ENCODE data around the gene FAM20A. TPM values are rescaled to one million over a fixed set of nuclear protein-coding genes. Genes with fewer than 3 reads are reported as not detected.
A peak's percentile ranks its signal among the peaks of the same experiment; 100 is the strongest.
"Not testable (repeated sequence)": the region's sequence is repeated elsewhere in the genome, so short reads cannot be mapped to it uniquely, and the experiment has no call there.

FAM20A gene
- total RNA-seq, 1 donor: 63.3 TPM

GRCh38 chr17:68584581-68585303 is 16.4 kb downstream of the FAM20A start:
- H3K36me3 ChIP-seq (ENCODE audit: insufficient read depth, low read length): peaks cover 21% of the 10 kb centered on the region
- no peak for TF ChIP-seq CTCF (IDR thresholded peaks at IDR 0.05; ENCODE audit: extremely low read depth, low read depth, low read length)
- H3K27ac ChIP-seq (ENCODE audit: low read depth, low read length): no peak overlapping the region
- no peak for DNase-seq (ENCODE audit: insufficient read length, low spot score, missing footprints)
- H3K4me3 ChIP-seq (ENCODE audit: insufficient read depth, low read length): no peak overlapping the region
- peaks cover 3% of the 10 kb centered on the region for H3K79me2 ChIP-seq (ENCODE audit: insufficient read depth, low read length)
- H3K9me3 ChIP-seq (ENCODE audit: low read depth, low read length): no peaks in the 10 kb centered on the region
- peaks cover 37% of the 10 kb centered on the region for H3K4me1 ChIP-seq (ENCODE audit: insufficient read depth, low read length)
- H3K27me3 ChIP-seq (ENCODE audit: insufficient read depth, low read length): no peaks in the 10 kb centered on the region
- H3K4me2 ChIP-seq (ENCODE audit: insufficient read depth, low read length): no peak overlapping the region
- no peak overlapping the region for H2AFZ ChIP-seq (ENCODE audit: low read length)
- no peaks in the 10 kb centered on the region for H4K20me1 ChIP-seq (ENCODE audit: insufficient read depth, low read length)

- H3K4me2 ChIP-seq (ENCODE audit: insufficient read depth, low read length); H3K79me2 ChIP-seq (ENCODE audit: insufficient read depth, low read length); H3K27me3 ChIP-seq (ENCODE audit: insufficient read depth, low read length); H2AFZ ChIP-seq (ENCODE audit: low read length); DNase-seq (ENCODE audit: insufficient read length, low spot score, missing footprints); H3K4me3 ChIP-seq (ENCODE audit: insufficient read depth, low read length); H4K20me1 ChIP-seq (ENCODE audit: insufficient read depth, low read length); H3K9me3 ChIP-seq (ENCODE audit: low read depth, low read length); H3K27ac ChIP-seq (ENCODE audit: low read depth, low read length): not testable (repeated sequence)
- Histone ChIP-seq H3K36me3 (ENCODE audit: insufficient read depth, low read length) (peaks cover 10% of the 10 kb centered on the region), H3K4me1 (ENCODE audit: insufficient read depth, low read length) (peaks cover 54% of the 10 kb centered on the region)
Observed at GRCh38 chr17:68582867-68583266, 18.3 kb downstream of the FAM20A start.

- Histone ChIP-seq H3K36me3 (ENCODE audit: insufficient read depth, low read length) (peaks cover 10% of the 10 kb centered on the region), H3K4me2 (ENCODE audit: insufficient read depth, low read length) (no peak overlapping the region), H3K27me3 (ENCODE audit: insufficient read depth, low read length) (no peaks in the 10 kb centered on the region), H3K4me1 (ENCODE audit: insufficient read depth, low read length) (peaks cover 57% of the 10 kb centered on the region), H2AFZ (ENCODE audit: low read length) (no peak overlapping the region), H3K79me2 (ENCODE audit: insufficient read depth, low read length) (no peaks in the 10 kb centered on the region), H3K9me3 (ENCODE audit: low read depth, low read length) (no peaks in the 10 kb centered on the region), H4K20me1 (ENCODE audit: insufficient read depth, low read length) (no peaks in the 10 kb centered on the region), H3K4me3 (ENCODE audit: insufficient read depth, low read length) (no peak overlapping the region), H3K27ac (ENCODE audit: low read depth, low read length) (no peak overlapping the region)
- no peak for DNase-seq (ENCODE audit: insufficient read length, low spot score, missing footprints)
- TF ChIP-seq CTCF (IDR thresholded peaks at IDR 0.05; ENCODE audit: extremely low read depth, low read depth, low read length): no peak
Observed at GRCh38 chr17:68581863-68582645, 19.1 kb downstream of the FAM20A start.

- Histone ChIP-seq H2AFZ (ENCODE audit: low read length) (no peak overlapping the region), H3K4me1 (ENCODE audit: insufficient read depth, low read length) (peaks cover 62% of the 10 kb centered on the region), H3K79me2 (ENCODE audit: insufficient read depth, low read length) (peaks cover 2% of the 10 kb centered on the region), H3K27ac (ENCODE audit: low read depth, low read length) (peak overlapping the region; percentile 74), H3K27me3 (ENCODE audit: insufficient read depth, low read length) (no peaks in the 10 kb centered on the region), H4K20me1 (ENCODE audit: insufficient read depth, low read length) (no peaks in the 10 kb centered on the region), H3K9me3 (ENCODE audit: low read depth, low read length) (no peaks in the 10 kb centered on the region), H3K36me3 (ENCODE audit: insufficient read depth, low read length) (peaks cover 3% of the 10 kb centered on the region), H3K4me2 (ENCODE audit: insufficient read depth, low read length) (peak overlapping the region; percentile 42), H3K4me3 (ENCODE audit: insufficient read depth, low read length) (no peak overlapping the region)
- TF ChIP-seq CTCF (IDR thresholded peaks at IDR 0.05; ENCODE audit: extremely low read depth, low read depth, low read length): no peak
- DNase-seq (ENCODE audit: insufficient read length, low spot score, missing footprints): no peak
Observed at GRCh38 chr17:68580236-68580770, 20.9 kb downstream of the FAM20A start.
